ENCODE results near the gene BPTF. TPM values are rescaled to one million over a fixed set of nuclear protein-coding genes. Genes with fewer than 3 reads are reported as not detected.
"Not testable (repeated sequence)": the region's sequence is repeated elsewhere in the genome, so short reads cannot be mapped to it uniquely, and the experiment has no call there.

Gene BPTF
- total RNA-seq, 1 donor from 2014 or later: 96.9 TPM

DNA sequence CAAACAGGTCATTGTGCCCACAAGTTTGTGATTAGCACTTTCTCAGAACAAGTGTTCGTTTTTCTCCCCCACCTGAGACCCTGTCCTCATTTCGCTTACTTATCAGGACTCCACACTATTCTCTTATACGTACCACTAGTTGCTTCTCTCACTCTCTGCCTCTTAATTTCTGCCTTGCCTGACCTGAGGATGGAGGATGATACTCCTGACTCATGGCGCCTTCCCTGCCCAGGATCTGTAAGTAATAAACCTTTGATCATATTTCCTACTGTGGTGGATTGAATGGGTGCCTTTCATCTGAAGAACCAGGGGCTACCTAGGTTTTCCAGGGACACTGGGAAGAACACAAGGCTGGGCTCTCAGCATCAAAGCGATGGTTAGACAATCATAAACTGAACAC is 39.8 kb upstream of the BPTF start:
- no peaks in the 10 kb centered on the region for H3K4me1 ChIP-seq
- TF ChIP-seq, protein P1, sequence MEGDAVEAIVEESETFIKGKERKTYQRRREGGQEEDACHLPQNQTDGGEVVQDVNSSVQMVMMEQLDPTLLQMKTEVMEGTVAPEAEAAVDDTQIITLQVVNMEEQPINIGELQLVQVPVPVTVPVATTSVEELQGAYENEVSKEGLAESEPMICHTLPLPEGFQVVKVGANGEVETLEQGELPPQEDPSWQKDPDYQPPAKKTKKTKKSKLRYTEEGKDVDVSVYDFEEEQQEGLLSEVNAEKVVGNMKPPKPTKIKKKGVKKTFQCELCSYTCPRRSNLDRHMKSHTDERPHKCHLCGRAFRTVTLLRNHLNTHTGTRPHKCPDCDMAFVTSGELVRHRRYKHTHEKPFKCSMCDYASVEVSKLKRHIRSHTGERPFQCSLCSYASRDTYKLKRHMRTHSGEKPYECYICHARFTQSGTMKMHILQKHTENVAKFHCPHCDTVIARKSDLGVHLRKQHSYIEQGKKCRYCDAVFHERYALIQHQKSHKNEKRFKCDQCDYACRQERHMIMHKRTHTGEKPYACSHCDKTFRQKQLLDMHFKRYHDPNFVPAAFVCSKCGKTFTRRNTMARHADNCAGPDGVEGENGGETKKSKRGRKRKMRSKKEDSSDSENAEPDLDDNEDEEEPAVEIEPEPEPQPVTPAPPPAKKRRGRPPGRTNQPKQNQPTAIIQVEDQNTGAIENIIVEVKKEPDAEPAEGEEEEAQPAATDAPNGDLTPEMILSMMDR (IDR thresholded peaks at IDR 0.05): no peak
- H3K9me3 ChIP-seq: no peaks in the 10 kb centered on the region
- no peaks in the 10 kb centered on the region for H3K27me3 ChIP-seq (ENCODE audit: low read depth)
- no peak overlapping the region for H3K4me3 ChIP-seq
- ATAC-seq: no peak
- intact Hi-C loops (cut with DNase I): no loop called here
- H3K36me3 ChIP-seq: no peaks in the 10 kb centered on the region
- no peak overlapping the region for H3K27ac ChIP-seq
- DNase-seq: no peak

DNA sequence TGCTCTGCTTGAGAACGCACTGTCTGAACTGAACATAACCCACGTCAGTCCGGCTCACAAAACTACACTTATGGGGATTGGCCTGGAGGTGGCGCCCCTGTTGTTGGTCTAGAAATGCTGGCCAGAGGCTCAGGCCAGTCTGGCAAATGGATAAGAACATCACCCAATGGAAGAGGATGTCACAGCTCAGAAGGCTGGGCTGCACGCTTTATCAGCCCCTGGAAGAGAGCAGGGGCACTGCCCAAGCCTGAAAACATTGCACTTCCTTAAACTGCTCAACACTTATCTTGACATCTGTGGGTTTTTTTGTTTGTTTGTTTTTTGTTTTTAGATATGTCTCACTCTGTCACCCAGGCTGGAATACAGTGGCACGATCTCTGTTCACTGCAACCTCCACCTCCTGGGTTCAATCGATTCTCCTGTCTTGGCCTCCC is 24.8 kb upstream of the BPTF start:
- Histone ChIP-seq H3K4me3 (no peak overlapping the region), H3K27me3 (ENCODE audit: low read depth) (no peaks in the 10 kb centered on the region), H3K36me3 (no peaks in the 10 kb centered on the region), H3K4me1 (peaks cover 4% of the 10 kb centered on the region), H3K27ac (no peak overlapping the region), H3K9me3 (no peaks in the 10 kb centered on the region)
- ATAC-seq (peak; percentile 92 to 94), DNase-seq (peak; percentile 80)
- TF ChIP-seq, protein P1 (IDR thresholded peaks at IDR 0.05): peak; percentile 69
- intact Hi-C loops (cut with DNase I): no loop called here

DNA sequence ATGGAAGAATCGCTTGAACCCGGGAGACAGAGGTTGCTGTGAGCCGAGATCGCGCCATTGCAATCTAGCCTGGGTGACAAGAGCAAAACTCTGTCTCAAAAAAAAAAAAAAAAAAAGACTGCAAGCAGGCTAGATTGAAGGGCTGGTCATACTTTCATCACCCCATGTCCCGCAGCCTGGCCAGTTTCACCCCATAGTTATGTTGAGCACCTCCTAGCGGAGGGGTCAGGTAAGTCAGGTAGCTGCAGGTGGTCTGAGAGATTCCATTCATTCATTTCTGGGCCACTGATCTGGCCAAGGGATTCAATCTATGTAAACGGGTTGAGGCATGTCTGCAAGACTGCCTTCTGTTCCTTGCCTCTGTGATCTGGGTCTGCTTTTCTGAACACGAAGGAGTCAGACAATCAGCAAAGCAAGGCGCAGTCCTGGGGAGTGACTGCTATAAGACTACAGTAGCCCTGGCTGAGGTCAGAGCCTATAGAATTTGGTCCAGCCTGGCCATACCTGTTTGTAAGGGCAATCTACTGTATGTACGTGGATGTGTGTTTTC is 23.6 kb upstream of the BPTF start:
- H3K4me1 ChIP-seq: peaks cover 4% of the 10 kb centered on the region
- no peak overlapping the region for H3K4me3 ChIP-seq
- no peaks in the 10 kb centered on the region for H3K27me3 ChIP-seq (ENCODE audit: low read depth)
- H3K36me3 ChIP-seq: no peaks in the 10 kb centered on the region
- TF ChIP-seq, protein P1 (IDR thresholded peaks at IDR 0.05): no peak
- ATAC-seq (no peak), DNase-seq (no peak)
- intact Hi-C loops (cut with DNase I): no loop called here
- H3K27ac ChIP-seq: no peak overlapping the region
- H3K9me3 ChIP-seq: no peaks in the 10 kb centered on the region

DNA sequence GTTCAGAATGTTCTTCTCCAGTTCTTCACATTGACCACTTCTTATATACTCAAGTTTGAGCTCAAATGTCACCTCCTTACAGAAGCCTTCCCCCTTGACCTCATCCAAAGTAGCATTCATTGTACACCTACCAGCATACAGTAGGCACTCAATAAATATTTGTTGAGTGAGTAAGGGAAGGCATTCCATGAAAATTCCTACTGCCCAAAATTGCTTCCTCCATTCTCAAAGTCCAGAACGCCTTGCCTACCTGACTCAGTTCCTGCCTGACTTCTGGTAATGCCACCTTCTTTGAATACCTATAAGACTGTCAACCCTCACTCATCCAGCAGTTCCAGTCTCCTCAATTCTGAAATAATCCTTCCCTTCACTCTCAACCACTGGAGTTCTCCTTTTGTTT is 14.8 kb upstream of the BPTF start:
- H3K9me3 ChIP-seq: no peaks in the 10 kb centered on the region
- intact Hi-C loops (cut with DNase I): no loop called here
- H3K4me3 ChIP-seq: no peak overlapping the region
- ATAC-seq (no peak), DNase-seq (no peak)
- H3K27ac ChIP-seq: no peak overlapping the region
- H3K4me1 ChIP-seq: no peaks in the 10 kb centered on the region
- TF ChIP-seq, protein P1 (IDR thresholded peaks at IDR 0.05): no peak
- H3K36me3 ChIP-seq: no peaks in the 10 kb centered on the region
- no peaks in the 10 kb centered on the region for H3K27me3 ChIP-seq (ENCODE audit: low read depth)

DNA sequence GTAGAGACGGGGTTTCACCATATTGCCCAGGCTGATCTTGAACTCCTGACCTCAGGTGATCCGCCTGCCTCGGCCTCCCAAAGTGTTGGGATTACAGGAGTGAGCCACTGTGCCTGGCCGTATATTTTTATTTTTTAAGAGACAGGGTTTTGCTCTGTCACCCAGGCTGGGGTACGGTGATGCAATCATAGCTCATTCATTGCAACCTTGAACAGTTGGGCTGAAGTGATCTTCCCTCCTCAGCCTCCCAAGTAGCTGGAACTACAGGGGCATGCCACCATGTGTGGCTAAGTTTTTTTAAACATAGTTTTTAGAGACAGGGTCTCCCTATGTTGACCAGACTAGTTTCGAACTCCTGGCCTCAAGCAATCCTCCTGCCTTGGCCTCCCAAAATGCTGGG is 12.9 kb upstream of the BPTF start:
- H3K4me3 ChIP-seq; H3K36me3 ChIP-seq; DNase-seq; H3K9me3 ChIP-seq; ATAC-seq; H3K27me3 ChIP-seq (ENCODE audit: low read depth); intact Hi-C loops (cut with DNase I); H3K4me1 ChIP-seq; H3K27ac ChIP-seq: not testable (repeated sequence)

DNA sequence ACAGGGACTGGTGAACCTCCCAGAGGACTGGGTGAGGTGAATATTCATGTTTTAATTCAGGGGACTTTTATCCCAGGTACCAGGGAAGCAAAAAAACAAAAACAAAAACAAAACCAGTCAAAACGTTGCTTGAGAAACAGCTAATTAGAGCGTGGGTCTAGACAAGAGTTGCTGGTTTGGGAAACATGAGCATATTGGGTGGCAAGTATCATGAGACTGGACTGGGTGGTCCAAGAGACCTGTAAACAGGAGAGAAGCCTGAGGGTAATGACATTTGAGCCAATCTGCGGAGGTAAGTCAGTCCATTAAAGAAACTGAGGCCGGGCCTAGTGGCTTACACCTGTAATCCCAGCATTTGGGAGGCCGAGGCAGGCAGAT is 11.5 kb upstream of the BPTF start:
- intact Hi-C loops (cut with DNase I): no loop called here
- Histone ChIP-seq H3K4me1 (no peaks in the 10 kb centered on the region), H3K36me3 (no peaks in the 10 kb centered on the region), H3K27me3 (ENCODE audit: low read depth) (no peaks in the 10 kb centered on the region), H3K27ac (no peak overlapping the region), H3K4me3 (no peak overlapping the region), H3K9me3 (no peaks in the 10 kb centered on the region)
- ATAC-seq (no peak), DNase-seq (no peak)
- TF ChIP-seq, protein P1 (IDR thresholded peaks at IDR 0.05): no peak

Measured in lower lobe of right lung (tissue), 2 donors.